CD4-positive, alpha-beta T cell treated with Interferon alpha-2 for 1 hour (primary cell): ENCODE data around the gene P4HA1.
"Not testable (repeated sequence)": the region's sequence is repeated elsewhere in the genome, so short reads cannot be mapped to it uniquely, and the experiment has no call there.

ENCODE experiments used
- DNase-seq, 2 donors: peaks; one replicate each; pipeline ENCODE4 v3.0.0-alpha.2; 2020 to 2022

The P4HA1 gene

GRCh38 chr10:73039635-73040034 is 57.0 kb downstream of the P4HA1 start:
- no peak for DNase-seq

GRCh38 chr10:73036285-73036684 is 60.4 kb downstream of the P4HA1 start:
- DNase-seq = not testable (repeated sequence)

GRCh38 chr10:73032536-73032935 is 64.1 kb downstream of the P4HA1 start:
- no peak for DNase-seq

DNA sequence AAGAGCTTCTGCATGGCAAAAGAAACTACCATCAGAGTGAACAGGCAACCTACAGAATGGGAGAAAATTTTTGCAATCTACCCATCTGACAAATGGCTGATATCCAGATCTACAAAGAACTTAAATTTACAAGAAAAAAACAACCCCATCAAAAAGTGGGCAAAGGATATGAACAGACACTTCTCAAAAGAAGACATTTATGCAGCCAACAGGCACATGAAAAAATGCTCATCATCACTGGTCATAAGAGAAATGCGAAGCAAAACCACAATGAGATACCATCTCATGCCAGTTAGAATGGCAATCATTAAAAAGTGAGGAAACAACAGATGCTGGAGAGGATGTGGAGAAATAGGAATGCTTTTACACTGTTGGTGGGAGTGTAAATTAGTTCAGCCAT is 70.0 kb downstream of the P4HA1 start:
- DNase-seq = not testable (repeated sequence)

- DNase-seq = not testable (repeated sequence)
These were observed 73.1 kb downstream of the P4HA1 start for GRCh38 chr10:73023455-73024070.

- not testable (repeated sequence) for DNase-seq
These were observed 73.7 kb downstream of the P4HA1 start for GRCh38 chr10:73022961-73023360.

GRCh38 chr10:73021538-73022164 is 75.0 kb downstream of the P4HA1 start:
- not testable (repeated sequence) for DNase-seq

DNA sequence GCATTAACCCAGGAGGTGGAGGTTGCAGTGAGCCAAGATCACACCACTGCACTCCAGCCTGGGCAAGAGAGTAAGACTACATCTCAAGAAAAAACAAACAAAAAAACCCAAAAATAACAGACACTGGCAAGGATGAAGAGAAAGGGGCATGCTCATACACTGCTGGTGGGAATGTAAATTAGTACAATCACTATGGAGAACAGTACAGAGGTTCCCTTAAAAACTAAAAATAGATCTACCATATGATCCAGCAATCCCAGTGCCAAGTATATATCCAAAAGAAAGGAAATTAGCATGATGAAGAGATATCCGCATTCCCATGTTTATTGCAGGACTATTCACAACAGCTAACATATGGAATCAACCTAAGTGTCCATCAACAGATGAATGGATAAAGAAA is 75.6 kb downstream of the P4HA1 start:
- no peak for DNase-seq

DNA sequence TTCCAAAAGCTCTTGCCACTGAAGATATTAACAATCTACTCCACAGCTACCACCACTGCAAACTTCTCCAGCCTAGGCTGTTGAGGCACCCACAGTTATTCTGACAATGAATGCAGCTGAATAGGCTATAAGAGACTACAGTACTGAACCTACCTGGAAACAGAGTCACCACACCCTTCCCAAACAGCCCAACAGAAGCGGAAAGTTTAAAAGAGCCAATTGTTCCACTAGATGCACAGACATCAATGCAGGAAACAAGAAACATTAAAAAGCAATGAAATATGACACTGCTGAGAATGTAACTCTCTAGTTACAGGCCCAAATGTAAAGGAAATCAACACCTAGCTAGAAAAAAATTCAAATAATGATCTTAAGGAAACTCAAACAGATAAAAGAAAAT is 77.6 kb downstream of the P4HA1 start:
- no peak for DNase-seq

GRCh38 chr10:73018632-73019031 is 78.0 kb downstream of the P4HA1 start:
- DNase-seq = no peak

DNA sequence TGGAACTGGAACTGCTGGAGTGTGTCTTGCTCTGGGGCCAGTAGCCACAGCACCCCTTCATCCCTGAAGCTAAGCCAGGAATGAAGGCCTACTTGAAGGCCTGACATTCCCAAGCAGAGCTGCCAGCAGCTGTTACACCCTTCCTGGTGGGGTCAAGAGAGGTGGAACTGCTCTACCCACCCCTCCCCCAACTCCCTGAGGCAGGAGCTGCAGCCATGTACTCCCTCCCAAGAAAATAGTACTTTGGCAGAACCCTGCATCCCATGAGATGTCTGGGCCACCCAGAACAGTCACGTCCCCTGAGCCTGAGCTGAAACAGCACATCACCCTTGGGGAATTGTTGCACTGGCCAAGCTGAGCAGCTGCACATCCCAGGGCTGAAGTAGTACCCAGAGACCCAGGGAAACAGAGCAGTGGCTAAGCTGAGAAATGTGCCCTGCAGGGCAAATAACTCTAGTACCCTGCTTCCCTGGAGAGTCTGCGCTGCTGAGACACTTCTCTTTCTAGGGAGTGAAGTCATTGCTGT is 78.6 kb downstream of the P4HA1 start:
- no peak for DNase-seq

DNA sequence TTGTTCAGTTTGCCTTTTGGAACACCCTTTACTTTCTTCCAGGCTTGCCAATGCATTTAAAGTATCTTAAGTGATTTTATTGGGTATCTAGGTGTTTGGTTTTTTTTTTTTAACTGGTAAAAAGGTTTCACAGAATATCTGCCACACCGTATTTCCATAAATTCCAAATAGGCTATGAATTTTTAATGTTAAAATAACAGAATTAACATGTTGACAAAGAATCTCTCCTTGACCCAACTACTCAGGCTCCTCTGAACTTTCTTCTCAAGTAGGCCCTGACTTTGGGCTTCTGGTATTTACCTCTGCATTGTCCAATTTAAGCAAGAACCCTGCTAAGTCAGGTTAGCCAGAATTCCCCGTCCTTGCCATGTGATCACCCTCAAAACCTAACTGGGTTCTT is 80.9 kb downstream of the P4HA1 start:
- DNase-seq = no peak

GRCh38 chr10:73003822-73004221 is 92.8 kb downstream of the P4HA1 start:
- no peak for DNase-seq

- DNase-seq = no peak
These were observed 95.7 kb downstream of the P4HA1 start for GRCh38 chr10:73000973-73001372.

DNA sequence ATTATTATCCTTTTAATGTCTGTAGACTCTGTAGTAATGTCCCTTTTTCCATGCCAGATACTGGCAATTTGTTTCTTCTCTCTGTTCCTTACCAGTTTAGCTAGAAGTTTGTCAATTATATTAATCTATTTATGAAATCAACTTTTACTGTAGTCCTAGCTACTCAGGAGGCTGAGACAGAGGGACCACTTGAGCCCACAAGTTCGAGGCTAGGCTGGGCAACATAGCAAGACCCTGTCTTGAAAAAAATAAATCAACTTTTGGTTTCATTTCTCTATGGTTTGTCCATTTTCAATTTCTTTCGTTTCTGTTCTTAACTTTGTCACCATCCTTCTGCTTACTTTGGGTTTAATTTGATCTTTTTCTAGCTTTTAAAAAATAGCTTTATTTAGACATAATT is 99.6 kb downstream of the P4HA1 start:
- DNase-seq = no peak

- not testable (repeated sequence) for DNase-seq
These were observed 101.2 kb downstream of the P4HA1 start for GRCh38 chr10:72995459-72995858.

DNA sequence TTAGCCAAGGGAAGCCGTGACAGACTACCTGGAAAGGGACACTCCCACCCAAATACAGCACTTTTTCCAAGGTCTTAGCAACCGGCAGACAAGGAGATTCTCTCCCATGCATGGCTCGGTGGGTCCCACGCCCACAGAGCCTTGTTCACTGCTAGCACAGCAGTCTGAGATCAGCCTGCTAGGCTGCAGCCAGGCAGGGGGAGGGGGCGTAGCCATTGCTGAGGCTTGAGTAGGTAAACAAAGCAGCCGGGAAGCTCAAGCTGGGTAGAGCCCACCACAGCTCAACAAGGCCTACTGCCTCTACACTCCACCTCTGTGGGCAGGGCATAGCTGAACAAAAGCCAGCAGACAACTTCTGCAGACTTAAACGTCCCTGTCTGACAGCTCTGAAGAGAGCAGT is 106.9 kb downstream of the P4HA1 start:
- DNase-seq = not testable (repeated sequence)

GRCh38 chr10:72984618-72985017 is 112.0 kb downstream of the P4HA1 start:
- not testable (repeated sequence) for DNase-seq

- DNase-seq = no peak
These were observed 114.7 kb downstream of the P4HA1 start for GRCh38 chr10:72981882-72982529.

DNA sequence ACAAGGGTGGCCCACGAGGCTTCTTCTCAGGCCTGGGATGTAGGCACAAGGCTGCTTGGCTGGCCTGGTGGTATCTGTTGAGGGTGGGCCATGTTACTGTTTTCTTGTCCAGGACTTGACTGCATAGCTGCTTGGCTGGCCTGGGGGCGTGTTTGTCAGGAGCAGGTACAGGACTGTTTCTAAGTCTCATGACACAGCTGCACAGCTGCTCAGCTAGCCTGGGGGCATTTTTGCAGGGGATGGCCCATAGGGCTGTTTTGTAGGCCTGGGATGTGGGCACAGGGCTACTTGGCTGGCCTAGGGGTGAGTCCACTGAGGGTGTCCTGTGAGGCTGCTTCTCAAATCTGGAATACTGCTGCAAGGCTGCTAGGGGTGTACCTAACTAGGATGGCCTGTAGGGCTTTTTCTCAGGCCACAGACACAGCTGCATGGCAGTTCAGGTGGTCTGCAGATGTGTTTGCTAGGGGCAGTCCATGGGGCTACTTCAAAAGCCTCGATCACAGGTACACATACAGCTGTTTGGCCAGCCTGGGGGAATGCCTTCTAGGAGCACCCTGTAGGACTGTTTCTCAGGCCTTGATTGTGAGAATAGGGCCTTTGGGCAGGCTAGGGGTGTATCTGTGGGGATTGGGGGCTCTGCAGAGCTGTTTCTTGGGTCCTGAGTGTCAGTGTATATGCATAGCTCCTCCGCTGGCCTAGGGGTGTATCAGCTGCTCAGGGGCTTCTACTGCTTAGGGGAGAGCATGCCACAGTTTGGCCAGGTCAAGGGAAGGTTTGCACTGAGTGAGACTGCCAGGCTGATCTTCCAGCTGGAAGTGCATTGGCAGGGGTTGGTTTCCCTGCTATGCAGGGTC is 115.4 kb downstream of the P4HA1 start:
- no peak for DNase-seq

DNA sequence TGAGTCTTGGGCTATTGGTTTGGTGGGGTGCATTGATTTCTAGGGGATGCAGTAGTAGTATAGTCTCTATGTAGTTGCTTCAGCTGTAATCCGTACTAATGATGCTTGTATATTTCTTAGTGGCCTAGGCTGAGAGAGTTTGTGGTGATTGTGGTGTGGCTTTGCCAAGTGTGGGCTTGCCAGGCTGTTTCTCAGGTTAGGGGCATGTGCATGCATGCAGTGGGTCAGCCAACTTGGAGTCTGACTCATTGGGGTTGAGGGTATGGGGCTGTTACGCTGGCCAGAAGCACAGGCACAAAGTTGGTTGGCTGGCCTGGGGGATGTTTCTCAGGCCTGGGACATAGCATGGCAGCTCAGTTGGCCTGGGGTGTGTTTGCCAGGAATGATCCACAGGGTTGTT is 116.3 kb downstream of the P4HA1 start:
- no peak for DNase-seq

DNA sequence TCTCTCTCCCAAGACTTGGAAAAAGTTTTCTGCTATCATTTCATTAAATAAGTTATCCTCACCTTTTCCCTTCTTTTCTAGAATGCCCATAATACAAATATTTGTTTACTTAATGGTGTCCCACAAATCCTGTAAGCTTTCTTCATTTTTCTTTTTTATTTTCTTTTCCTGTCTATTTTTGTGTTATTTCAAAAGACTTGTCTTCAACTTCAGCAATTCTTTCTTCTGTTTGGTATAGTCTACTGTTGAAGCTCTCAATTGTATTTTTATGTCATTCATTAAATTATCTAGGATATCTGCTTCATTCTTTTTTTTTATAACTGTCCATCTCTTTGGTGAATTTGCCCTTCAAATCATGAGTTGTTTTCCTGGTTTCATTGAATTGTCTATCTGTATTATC is 117.0 kb downstream of the P4HA1 start:
- DNase-seq = no peak

DNA sequence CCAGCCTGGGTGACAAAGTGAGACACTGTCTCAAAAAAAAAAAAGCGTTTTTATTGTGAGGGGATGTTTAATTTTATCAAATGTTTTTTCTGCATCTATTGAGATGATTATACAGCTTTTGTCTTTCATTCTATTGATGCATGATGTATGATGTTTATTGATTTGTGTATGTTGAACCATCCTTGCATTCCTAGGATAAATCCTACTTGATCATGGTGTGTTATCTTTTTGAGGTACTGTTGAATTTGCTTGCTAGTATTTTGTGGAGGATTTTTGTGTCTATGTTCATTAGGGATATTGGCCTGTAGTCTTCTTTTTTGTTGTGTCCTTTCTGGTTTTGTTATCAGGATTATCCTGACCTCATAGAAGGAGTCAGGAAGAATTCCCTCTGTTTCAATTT is 119.8 kb downstream of the P4HA1 start:
- no peak for DNase-seq
